Activated CD4-positive, alpha-beta T cell treated with anti-CD3 and anti-CD28 coated beads for 36 hours (primary cell): ENCODE measurements around the gene ZNF77. TPM values are rescaled to one million over a fixed set of nuclear protein-coding genes. Genes with fewer than 3 reads are reported as not detected.
"Not testable (repeated sequence)": the region's sequence is repeated elsewhere in the genome, so short reads cannot be mapped to it uniquely, and the experiment has no call there.

ENCODE experiments used
- ATAC-seq: fragments of 200-7000 bp; cut with Tn5 transposase; one replicate; pipeline ENCODE4 v1.10.0; 2021; ENCODE audit warnings: mild to moderate bottlenecking, moderate library complexity
- CTCF ChIA-PET: fragments of 350-600 bp; sonication (Branson Sonifier 250); formaldehyde crosslinking; loops from one replicate; lab custom pipeline; 2021; ENCODE audit warnings: antibody characterized with exemption; lab: Charles Lee
- POLR2A ChIA-PET: fragments of 350-600 bp; sonication (Branson Sonifier 250); formaldehyde crosslinking; loops from one replicate; lab custom pipeline; 2021; ENCODE audit warnings: antibody characterized with exemption, inconsistent platforms; lab: Charles Lee
- DNase-seq: peaks from one replicate; pipeline ENCODE4 v3.0.0-alpha.2; 2020
- H3K27ac Mint-ChIP-seq: one replicate; pipeline ENCODE4 v1.8.0; 2021; ENCODE audit warnings: mixed read lengths
- H3K27me3 Mint-ChIP-seq: one replicate; pipeline ENCODE4 v1.8.0; 2021; ENCODE audit warnings: mixed read lengths
- H3K36me3 Mint-ChIP-seq: one replicate; pipeline ENCODE4 v1.8.0; 2021; ENCODE audit warnings: low read depth, mixed read lengths
- H3K4me1 Mint-ChIP-seq: one replicate; pipeline ENCODE4 v1.8.0; 2021; ENCODE audit warnings: mixed read lengths
- H3K4me3 Mint-ChIP-seq: one replicate; pipeline ENCODE4 v1.8.0; 2021; ENCODE audit warnings: mild to moderate bottlenecking, moderate library complexity, mixed read lengths
- H3K9me3 Mint-ChIP-seq: one replicate; pipeline ENCODE4 v1.8.0; 2021; ENCODE audit warnings: low read depth, mixed read lengths
- intact Hi-C, 2 experiments: fragments of 100-400 bp; cut with DNase I in 1 of 2; cut with micrococcal nuclease in 1 of 2; formaldehyde crosslinking; loops; one replicate each; pipeline versions ENCODE4 v1.14.2 to v1.15.1; 2022 to 2024; cut with DNase I, micrococcal nuclease
- total RNA-seq, 2 experiments: library from RNA; stranded (reverse); gene quantifications; one replicate each; pipeline ENCODE4 v1.2.3, GENCODE V29; 2021

ZNF77 gene
- total RNA-seq, 2 experiments from 2014 or later = 4.3 to 4.8 TPM

DNA sequence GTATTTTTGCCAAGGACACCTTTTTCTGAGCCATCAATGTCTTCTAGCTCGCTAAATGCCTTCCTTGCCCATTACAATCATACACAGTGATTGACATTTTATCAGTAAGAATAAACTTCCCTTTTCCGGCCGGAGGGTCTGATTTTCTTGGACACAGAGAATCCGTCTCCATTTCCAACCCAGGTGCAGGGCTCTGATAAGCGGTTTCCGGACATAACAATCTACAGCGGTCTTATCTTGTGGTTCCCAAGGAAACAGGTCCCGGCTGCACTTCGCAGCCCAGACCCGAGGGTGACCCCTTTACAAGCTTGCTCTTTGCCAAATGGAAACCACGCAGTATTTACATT is 5.1 kb upstream of the ZNF77 start:
- DNase-seq (no peak), ATAC-seq (peak; percentile 2)
- Mint-ChIP-seq H3K4me3 (peak overlapping the region; percentile 95), H3K4me1 (peaks cover 15% of the 10 kb centered on the region), H3K36me3 (peaks cover 2% of the 10 kb centered on the region), H3K27me3 (no peaks in the 10 kb centered on the region), H3K27ac (peak overlapping the region; percentile 95), H3K9me3 (no peaks in the 10 kb centered on the region)
- ChIA-PET POLR2A (interaction anchor here (0.6 to 1.2 kb wide), 5 partner anchors 9 to 109 kb away, joined by 3 to 11 read pairs (median 7); partner anchors contain the start of genes ZNF555 and ZNF57), CTCF (interaction anchor here (0.5 to 3.6 kb wide), 44 partner anchors 10 to 1819 kb away, joined by 3 to 24 read pairs (median 4); partner anchors contain the start of genes GNG7, TLE6, ZNF555 and ZNF57)
- intact Hi-C loops = loop anchor here (1.0 to 5.0 kb wide), 16 partner anchors 27 to 811 kb away; partner anchors contain the start of genes NCLN (in 2 of the 2), APBA3 (in 1 of the 2), FZR1 (in 1 of the 2) and GNA11 (in 1 of the 2)

DNA sequence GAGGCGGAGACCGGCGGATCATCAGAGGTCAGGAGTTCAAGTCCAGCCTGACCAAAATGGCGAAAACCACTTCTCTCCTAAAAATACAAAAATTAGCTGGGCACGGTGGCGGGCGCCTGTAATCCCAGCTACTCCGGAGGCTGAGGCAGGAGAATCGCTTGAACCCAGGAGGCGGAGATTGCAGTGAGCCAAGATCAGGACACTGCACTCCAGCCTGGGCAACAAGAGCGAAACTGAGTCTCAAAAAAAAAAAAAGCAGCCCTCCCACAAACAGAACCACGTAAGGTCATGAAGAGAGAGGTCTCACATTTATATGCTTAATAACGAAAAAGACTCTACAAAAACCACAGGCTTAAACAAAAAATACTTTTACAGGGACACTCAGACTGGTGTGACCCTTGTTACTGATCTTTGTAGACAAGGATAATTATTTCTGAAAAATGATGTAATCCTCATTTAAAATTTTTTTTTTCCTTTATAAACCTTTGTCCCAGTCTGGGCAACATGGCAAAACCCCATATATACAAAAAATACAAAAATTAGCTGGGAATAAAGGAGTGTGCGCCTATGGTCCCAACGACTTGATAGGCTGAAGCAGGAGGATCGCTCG is 909 bp upstream of the ZNF77 start:
- peaks cover 4% of the 10 kb centered on the region for H3K36me3 Mint-ChIP-seq
- ATAC-seq (no peak), DNase-seq (no peak)
- peaks cover 34% of the 10 kb centered on the region for H3K4me1 Mint-ChIP-seq
- ChIA-PET POLR2A (no interaction called here), CTCF (no interaction called here)
- no peaks in the 10 kb centered on the region for H3K9me3 Mint-ChIP-seq
- H3K27me3 Mint-ChIP-seq = no peaks in the 10 kb centered on the region
- peak overlapping the region; percentile 97 for H3K27ac Mint-ChIP-seq
- H3K4me3 Mint-ChIP-seq = peak overlapping the region; percentile 83
- intact Hi-C loops = loop anchor here in 1 of 2 experiments (1.0 to 2.0 kb wide), 7 partner anchors 32 to 240 kb away; partner anchors contain the start of genes NCLN, THOP1, TLE6 and ZNF555

GRCh38 chr19:2944403-2944774 is 382 bp downstream of the ZNF77 start:
- Mint-ChIP-seq H3K4me1 (peaks cover 29% of the 10 kb centered on the region), H3K9me3 (no peaks in the 10 kb centered on the region), H3K27me3 (no peaks in the 10 kb centered on the region), H3K36me3 (peaks cover 6% of the 10 kb centered on the region), H3K4me3 (peak overlapping the region; percentile 83), H3K27ac (no peak overlapping the region)
- DNase-seq = no peak
- intact Hi-C loops = loop anchor here (2.0 to 5.0 kb wide), 2 partner anchors 42 to 56 kb away; partner anchors contain the start of gene ZNF57 (in 1 of the 2)
- ChIA-PET CTCF (no interaction called here), POLR2A (interaction anchor here (0.6 kb wide), 2 partner anchors 24 to 340 kb away, joined by 3 read pairs; no protein-coding TSS in a partner anchor)
- ATAC-seq = no peak

DNA sequence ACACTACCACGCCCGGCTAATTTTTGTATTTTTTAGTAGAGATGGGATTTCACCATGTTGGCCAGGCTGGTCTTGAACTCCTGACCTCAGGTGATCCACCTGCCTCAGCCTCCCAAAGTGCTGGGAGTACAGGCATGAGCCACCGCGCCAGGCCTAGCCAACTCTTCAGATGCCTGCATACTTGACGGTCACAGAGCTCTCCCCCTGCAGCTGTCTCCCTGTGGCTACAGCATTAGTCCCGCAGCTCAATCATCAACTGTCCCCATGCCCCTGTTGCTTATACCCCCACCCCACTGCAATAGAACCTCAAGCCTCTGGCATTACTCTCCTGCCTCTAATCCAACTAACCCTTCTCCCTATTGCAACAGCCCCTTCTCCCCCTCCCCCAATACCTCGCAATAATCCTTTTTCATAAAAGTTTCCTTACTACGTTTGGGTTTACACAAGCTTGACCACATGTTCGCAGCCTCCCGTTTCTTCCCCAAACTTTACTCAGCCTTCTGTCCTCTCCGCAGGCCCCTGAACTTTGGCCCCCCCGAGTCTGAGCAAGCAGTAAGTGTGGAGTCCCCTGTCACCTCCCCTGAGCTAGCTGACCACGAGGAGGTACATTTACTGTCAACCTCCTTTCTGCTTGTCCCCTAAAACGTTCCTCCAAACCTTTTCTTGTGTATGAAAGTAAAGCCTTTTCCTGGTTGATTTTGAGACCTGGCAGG is 1.7 kb downstream of the ZNF77 start:
- Mint-ChIP-seq H3K4me1 (peaks cover 22% of the 10 kb centered on the region), H3K9me3 (no peaks in the 10 kb centered on the region), H3K27ac (no peak overlapping the region), H3K36me3 (peaks cover 11% of the 10 kb centered on the region), H3K27me3 (no peaks in the 10 kb centered on the region), H3K4me3 (peak overlapping the region; percentile 83)
- POLR2A ChIA-PET = no interaction called here
- DNase-seq (no peak), ATAC-seq (no peak)
- intact Hi-C loops = loop anchor here in 1 of 2 experiments (5.0 kb wide), 1 partner anchor 41 kb away; the partner anchor contains the start of gene ZNF57
- CTCF ChIA-PET = interaction anchor here (0.6 to 1.1 kb wide), 2 partner anchors 35 to 201 kb away, joined by 3 read pairs; no protein-coding TSS in a partner anchor

DNA sequence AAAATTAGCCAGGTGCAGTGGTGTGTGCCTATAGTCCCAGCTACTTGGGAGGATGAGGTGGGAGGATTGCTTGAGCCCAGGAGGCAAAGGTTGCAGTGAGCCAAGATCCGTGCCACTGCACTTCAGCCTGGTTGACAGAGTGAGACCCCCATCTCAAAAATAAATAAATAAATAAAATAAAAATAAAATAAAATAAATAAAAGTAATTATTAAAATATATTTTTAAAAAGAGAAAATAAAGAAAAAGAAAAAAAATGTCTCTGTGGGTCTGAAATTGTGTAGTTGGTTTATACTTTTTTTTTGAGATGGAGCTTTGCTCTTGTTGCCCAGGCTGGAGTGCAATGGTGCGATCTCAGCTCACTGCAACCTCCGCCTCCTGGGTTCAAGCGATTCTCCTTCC is 8.9 kb downstream of the ZNF77 start:
- peaks cover 21% of the 10 kb centered on the region for H3K9me3 Mint-ChIP-seq
- H3K4me1 Mint-ChIP-seq, POLR2A ChIA-PET, DNase-seq, ATAC-seq, CTCF ChIA-PET, H3K27ac Mint-ChIP-seq, H3K27me3 Mint-ChIP-seq, H3K4me3 Mint-ChIP-seq, intact Hi-C loops: not testable (repeated sequence)
- H3K36me3 Mint-ChIP-seq = peaks cover 68% of the 10 kb centered on the region

GRCh38 chr19:2933490-2933910 is 11.3 kb downstream of the ZNF77 start:
- Mint-ChIP-seq H3K4me3 (no peak overlapping the region), H3K36me3 (peaks cover 65% of the 10 kb centered on the region), H3K27me3 (no peaks in the 10 kb centered on the region), H3K4me1 (no peaks in the 10 kb centered on the region), H3K9me3 (peaks cover 25% of the 10 kb centered on the region), H3K27ac (no peak overlapping the region)
- ATAC-seq (no peak), DNase-seq (no peak)
- ChIA-PET POLR2A (no interaction called here), CTCF (no interaction called here)
- intact Hi-C loops = loop anchor here in 1 of 2 experiments (1.0 kb wide), 1 partner anchor 99 kb away; no protein-coding TSS in a partner anchor

- no peak for DNase-seq
- intact Hi-C loops = no loop called here
- H3K4me3 Mint-ChIP-seq = no peak overlapping the region
- no peak for ATAC-seq
- ChIA-PET POLR2A (no interaction called here), CTCF (no interaction called here)
- no peak overlapping the region for H3K27ac Mint-ChIP-seq
- no peaks in the 10 kb centered on the region for H3K27me3 Mint-ChIP-seq
- no peaks in the 10 kb centered on the region for H3K4me1 Mint-ChIP-seq
- H3K36me3 Mint-ChIP-seq = peaks cover 10% of the 10 kb centered on the region
- peaks cover 10% of the 10 kb centered on the region for H3K9me3 Mint-ChIP-seq
These were observed 17.7 kb downstream of the ZNF77 start for GRCh38 chr19:2927032-2927430.

DNA sequence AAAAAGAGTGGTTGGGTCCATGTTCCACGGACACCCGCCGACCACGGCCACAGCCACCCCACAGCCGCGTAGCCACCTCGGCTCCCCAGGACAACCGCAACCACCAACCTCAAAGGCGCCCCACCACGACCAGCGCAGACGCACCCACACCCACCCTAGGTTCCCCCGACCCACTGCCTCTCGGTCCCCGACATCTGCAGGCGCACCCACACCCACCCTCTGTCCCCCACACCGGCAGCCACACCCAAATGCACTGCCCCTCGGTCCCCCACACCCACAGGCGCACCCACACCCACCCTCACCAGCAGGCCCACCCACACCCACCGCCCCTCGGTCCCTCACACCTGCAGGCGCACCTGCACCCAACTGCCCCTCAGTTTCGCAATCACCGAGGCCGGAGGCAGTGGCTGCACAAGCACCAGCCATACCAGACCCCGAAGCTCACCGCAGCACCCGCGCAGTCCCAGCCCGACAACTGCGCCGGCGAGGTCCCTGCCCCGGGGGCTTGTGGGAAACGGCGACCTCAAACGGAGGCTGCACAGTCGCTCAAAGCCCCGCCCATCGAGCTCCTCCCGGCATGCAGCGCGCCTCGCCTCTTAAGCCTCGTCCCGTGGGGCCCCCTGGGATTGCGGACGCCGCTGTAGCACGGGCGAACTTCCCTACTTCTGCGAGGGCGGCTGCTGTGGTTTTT is 18.3 kb downstream of the ZNF77 start:
- no peaks in the 10 kb centered on the region for H3K4me1 Mint-ChIP-seq
- peaks cover 9% of the 10 kb centered on the region for H3K36me3 Mint-ChIP-seq
- DNase-seq (no peak), ATAC-seq (no peak)
- CTCF ChIA-PET = no interaction called here
- no peak overlapping the region for H3K4me3 Mint-ChIP-seq
- no peaks in the 10 kb centered on the region for H3K27me3 Mint-ChIP-seq
- intact Hi-C loops = no loop called here
- H3K9me3 Mint-ChIP-seq = peaks cover 7% of the 10 kb centered on the region
- POLR2A ChIA-PET = no interaction called here
- H3K27ac Mint-ChIP-seq = no peak overlapping the region

- no peak overlapping the region for H3K27ac Mint-ChIP-seq
- no peak for ATAC-seq
- H3K36me3 Mint-ChIP-seq = peaks cover 11% of the 10 kb centered on the region
- H3K4me1 Mint-ChIP-seq = no peaks in the 10 kb centered on the region
- no peak for DNase-seq
- H3K4me3 Mint-ChIP-seq = no peak overlapping the region
- ChIA-PET CTCF (interaction anchor here (0.6 to 2.7 kb wide), 6 partner anchors 24 to 275 kb away, joined by 3 to 11 read pairs (median 3); partner anchors contain the start of genes ZNF555 and ZNF556), POLR2A (no interaction called here)
- H3K27me3 Mint-ChIP-seq = no peaks in the 10 kb centered on the region
- no peaks in the 10 kb centered on the region for H3K9me3 Mint-ChIP-seq
- intact Hi-C loops = no loop called here
These were observed 21.3 kb downstream of the ZNF77 start for GRCh38 chr19:2923510-2923909.

GRCh38 chr19:2922987-2923386 is 21.8 kb downstream of the ZNF77 start:
- Mint-ChIP-seq H3K36me3 (peaks cover 14% of the 10 kb centered on the region), H3K27me3 (no peaks in the 10 kb centered on the region), H3K27ac (no peak overlapping the region), H3K9me3 (peaks cover 2% of the 10 kb centered on the region), H3K4me1 (no peaks in the 10 kb centered on the region), H3K4me3 (no peak overlapping the region)
- intact Hi-C loops = no loop called here
- ChIA-PET CTCF (interaction anchor here (1.0 to 2.7 kb wide), 3 partner anchors 28 to 82 kb away, joined by 3 to 11 read pairs (median 8); partner anchors contain the start of gene ZNF555), POLR2A (no interaction called here)
- DNase-seq (no peak), ATAC-seq (no peak)
